ENCODE data around the gene DPF3. TPM values are rescaled to one million over a fixed set of nuclear protein-coding genes. Genes with fewer than 3 reads are reported as not detected.
A peak's percentile ranks its signal among the peaks of the same experiment; 100 is the strongest.

Gene DPF3
- total and polyA plus RNA-seq, 2 of the 13 experiments (the other 11 are each of a cell fraction or from before 2014, with no cell fraction given): 0.09 to 0.60 TPM

DNA sequence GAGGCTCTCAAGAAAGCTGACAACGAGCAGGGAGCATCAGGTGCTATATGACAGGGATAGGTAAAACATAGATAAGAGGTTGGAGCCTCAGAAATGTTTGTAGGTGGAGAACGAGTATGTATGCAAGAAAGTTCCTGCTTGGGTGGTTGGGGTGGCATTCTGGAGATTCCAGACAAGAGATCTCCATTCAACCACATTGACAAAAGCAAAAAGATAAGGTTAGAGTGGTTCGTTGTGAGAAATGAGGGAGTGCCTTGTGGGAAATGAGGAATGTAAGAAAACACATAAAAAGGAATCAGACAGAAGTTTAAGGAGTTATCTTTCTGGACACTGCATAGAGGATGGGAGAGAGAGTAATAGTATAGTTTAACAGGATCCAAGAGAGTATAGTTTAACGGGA lies 290.3 kb downstream of the DPF3 start:
- Histone ChIP-seq H3K27me3 (ENCODE audit: control insufficient read depth in 1 of 2, insufficient read depth in 2 of 2, low read length in 2 of 2) (peaks cover 6 to 67% of the 10 kb centered on the region in 2 experiments; a peak in 4 of 5 replicates), H3K36me3 (replicated peaks in 1 of 2; ENCODE audit: control insufficient read depth in 1 of 2, insufficient read depth in 2 of 2, low read length in 2 of 2) (no peaks in the 10 kb centered on the region), H3K4me2 (ENCODE audit: low read depth, low read length) (no peak overlapping the region), H2AFZ (ENCODE audit: low read length) (no peak overlapping the region), H3K4me3 (replicated peaks in 1 of 3; ENCODE audit: insufficient read depth in 1 of 3, low read depth in 2 of 3, low read length in 3 of 3) (no peak overlapping the region), H3K9ac (ENCODE audit: insufficient read depth, low read depth, low read length) (no peak overlapping the region), H3K27ac (ENCODE audit: extremely low read length, insufficient read depth, low read length) (no peak overlapping the region), H3K4me1 (ENCODE audit: insufficient read depth, low read length) (no peaks in the 10 kb centered on the region), H3K79me2 (ENCODE audit: insufficient read depth, low read length) (no peaks in the 10 kb centered on the region), H3K9me3 (ENCODE audit: low read length) (no peaks in the 10 kb centered on the region), H4K20me1 (ENCODE audit: insufficient read depth, low read length) (no peaks in the 10 kb centered on the region)
- BruUV-seq (replicated peaks): no TSS peak
- ATAC-seq: no peak
- 2% methylated on average over 4 of the region's 4 CpGs for WGBS (ENCODE audit: low lambda C conversion rate)
- POLR2A ChIA-PET: no interaction called here
- TF ChIP-seq POGZ (CRISPR knock-in tag; IDR thresholded peaks at IDR 0.05) (no peak), PRDM15 (CRISPR knock-in tag; IDR thresholded peaks at IDR 0.05) (no peak), ELF4 (CRISPR knock-in tag; IDR thresholded peaks at IDR 0.05; ENCODE audit: borderline replicate concordance) (no peak), EZH2 (conservative IDR thresholded peaks at IDR 0.05; ENCODE audit: low read depth, low read length) (0 out of 2 replicates have a peak, but pooled peaks have one; percentile 61), MEIS1 (CRISPR knock-in tag; IDR thresholded peaks at IDR 0.05; ENCODE audit: borderline replicate concordance) (no peak)
- no peak for FAIRE-seq
- DNase-seq (ENCODE audit: low spot score): no peak
- CTCF ChIA-PET (ENCODE audit: low intra/inter-chr PET ratio, low total read pairs): no interaction called here
- intact Hi-C loops (cut with micrococcal nuclease; ENCODE audit: unreplicated experiment) (no loop called here), in situ Hi-C loops (cut with HindIII; ENCODE audit: extremely low pct_ligation_motif_present, low pct_unique_long_range_greater_than_20kb) (no loop called here)
